ENCODE measurements around the gene PJA2.

- no peak for TF ChIP-seq POLR2A (IDR thresholded peaks at IDR 0.05)
- no peak for TF ChIP-seq CTCF (IDR thresholded peaks at IDR 0.05 in 4 of 5, conservative IDR thresholded peaks at IDR 0.05 in 1 of 5)
Observed at GRCh38 chr5:109394806-109395205, 15.0 kb downstream of the PJA2 start.
